GM18502 (cell line): Measurements from ENCODE around the gene KIAA1217.

ENCODE experiments used
- ATAC-seq: cut with Tn5 transposase; IDR thresholded peaks from one replicate; pipeline ENCODE4 v1.9.1; 2021; ENCODE audit warnings: mild to moderate bottlenecking; ENCODE audit not compliant: unreplicated experiment, poor library complexity

KIAA1217 gene

GRCh38 chr10:24207341-24207740 is 1.6 kb upstream of the KIAA1217 start:
- ATAC-seq: no peak

DNA sequence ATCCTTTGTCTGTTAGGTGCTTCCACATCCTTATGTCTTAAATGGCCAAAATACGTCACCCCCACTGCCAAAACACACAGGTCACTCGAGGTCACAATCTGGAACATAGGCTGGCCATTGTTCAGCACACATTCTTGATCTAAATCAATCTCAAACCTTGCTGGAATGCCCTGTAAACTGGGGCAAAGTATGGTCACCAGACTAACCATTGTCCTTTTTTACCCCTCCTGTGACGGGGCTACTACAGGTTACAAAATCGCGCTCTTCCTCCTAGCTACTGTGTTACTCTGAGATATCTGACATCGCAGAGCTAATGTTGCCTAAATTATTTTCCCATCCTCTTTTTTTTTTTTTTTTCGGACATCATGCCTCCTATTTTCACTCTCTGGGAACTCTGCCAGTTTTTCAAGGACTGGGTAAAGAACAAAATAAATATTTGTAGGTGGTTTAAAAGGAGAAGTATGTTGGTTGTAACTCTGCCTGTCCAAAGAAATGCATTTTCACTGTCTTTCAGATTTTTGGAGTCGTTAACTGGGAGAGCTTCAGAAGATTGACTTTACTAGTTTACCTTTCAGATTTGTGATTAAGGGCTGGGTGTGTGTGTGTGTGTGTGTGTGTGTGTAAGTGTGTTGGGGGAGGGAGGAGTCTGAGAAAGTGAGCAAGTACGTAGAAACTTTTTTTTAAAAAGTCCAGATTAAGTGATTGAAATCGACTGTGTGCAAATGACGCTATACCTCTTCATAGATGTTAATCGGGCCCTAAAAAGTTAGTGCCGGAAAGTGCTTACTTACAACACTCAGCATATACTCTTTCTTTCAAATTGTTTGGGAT is 942 bp upstream of the KIAA1217 start:
- ATAC-seq: no peak

DNA sequence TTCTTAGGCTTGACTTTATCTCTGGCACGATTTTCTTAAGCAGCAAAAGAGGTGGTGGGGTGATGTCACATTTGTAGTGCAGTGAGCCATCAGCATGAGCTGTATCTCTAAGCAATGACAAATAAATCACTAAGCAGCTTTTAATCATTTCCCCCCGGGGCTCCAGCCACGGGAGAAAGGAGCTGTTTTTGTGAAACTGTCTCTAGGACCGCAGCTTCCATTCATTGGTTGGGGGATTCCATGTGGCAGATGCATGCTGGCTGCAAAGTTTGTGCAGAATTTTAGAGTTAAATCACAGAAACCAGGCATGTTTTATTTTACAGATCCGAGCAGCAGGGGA is 464 bp downstream of the KIAA1217 start:
- ATAC-seq: peak; percentile 48

DNA sequence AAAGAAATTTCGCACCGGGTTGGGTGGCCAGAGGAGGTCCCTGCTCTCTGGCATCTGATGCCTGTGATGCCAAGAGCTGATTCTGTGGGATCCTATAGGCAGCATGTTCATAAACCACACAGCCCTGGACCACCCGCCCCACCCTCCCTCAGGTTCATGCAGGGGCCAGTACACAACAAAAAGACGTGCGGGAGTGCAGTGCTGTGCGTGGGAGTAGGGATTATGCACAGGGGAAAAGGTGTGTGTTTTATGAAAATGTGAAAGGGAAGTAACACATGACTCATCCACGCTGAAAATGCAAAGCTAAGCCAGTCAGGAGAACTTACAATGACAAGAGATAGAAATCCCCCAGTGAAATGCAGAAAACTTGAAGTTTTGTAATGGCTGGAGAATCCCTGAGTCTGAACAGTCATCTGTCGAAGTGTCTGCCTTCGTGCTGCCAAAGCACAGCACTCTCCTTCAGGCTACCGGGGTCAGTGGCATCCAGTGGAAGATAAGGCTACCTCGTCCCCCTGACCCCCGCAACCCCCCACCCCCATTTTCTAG is 1.1 kb downstream of the KIAA1217 start:
- peak; percentile 72 for ATAC-seq

DNA sequence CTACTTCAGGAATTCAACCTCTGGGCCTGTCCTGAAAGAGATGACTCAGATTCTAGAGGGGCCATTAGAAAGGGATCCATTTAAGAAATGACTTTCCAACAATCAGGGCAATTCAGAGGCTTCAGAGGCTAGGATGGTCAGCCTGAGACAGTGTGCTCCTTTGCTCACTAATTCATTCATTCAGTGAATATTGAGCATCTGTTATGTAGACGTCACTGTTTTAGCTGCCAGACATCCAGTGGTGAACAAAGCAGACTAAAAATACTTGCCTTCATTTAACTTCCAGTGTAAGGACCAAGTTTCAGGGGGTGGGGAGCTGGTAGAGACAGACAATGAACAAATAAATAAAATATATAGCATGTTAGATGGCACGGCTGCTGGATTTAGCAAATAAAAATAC is 1.6 kb downstream of the KIAA1217 start:
- ATAC-seq: peak; percentile 14

GRCh38 chr10:24213266-24213665 is 4.3 kb downstream of the KIAA1217 start:
- ATAC-seq: no peak

- ATAC-seq: no peak
These were observed 4.9 kb downstream of the KIAA1217 start for GRCh38 chr10:24213881-24214280.

DNA sequence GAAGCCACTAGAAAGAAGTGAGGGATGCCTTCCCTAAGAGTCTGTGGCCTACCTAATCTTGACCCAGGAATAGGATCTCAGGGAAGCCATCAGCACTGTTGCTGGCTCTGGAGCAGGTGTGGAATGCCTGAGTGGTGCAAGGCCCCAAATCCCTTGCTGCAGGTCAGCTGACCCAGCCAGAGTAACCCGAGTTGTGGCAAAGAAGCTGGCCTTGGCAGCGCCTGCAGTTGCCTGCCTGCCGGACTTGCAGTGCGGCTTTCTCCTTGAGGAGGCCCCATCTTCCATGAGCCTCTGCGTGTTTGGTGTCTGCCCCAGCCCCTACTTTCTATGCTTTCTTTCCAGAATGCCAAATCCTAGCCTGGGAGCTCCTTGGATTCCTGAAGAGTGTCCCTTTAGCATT is 5.8 kb downstream of the KIAA1217 start:
- no peak for ATAC-seq

DNA sequence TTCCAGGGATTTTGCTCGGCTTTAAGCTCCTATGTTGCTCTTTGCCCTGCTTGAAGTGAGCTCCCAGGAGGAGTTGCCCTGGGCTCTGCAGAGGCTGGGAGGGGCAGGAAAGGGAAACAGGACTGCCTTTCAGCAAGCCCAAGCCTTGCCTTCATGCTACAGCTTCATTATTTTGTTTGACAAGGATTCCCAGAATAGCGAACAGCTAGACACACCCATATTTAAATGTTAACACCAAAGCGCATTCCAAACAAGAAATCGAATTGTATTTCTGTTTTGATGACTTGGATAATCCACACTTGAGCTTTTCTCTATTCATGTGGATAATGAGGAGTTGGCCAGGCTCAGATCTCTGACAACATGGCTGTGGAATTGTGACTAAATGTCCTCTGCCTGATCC is 6.3 kb downstream of the KIAA1217 start:
- no peak for ATAC-seq

- ATAC-seq: no peak
These were observed 6.7 kb downstream of the KIAA1217 start for GRCh38 chr10:24215603-24216002.

GRCh38 chr10:24219963-24220362 is 11.0 kb downstream of the KIAA1217 start:
- no peak for ATAC-seq

GRCh38 chr10:24223341-24223740 is 14.4 kb downstream of the KIAA1217 start:
- no peak for ATAC-seq

- ATAC-seq: no peak
These were observed 15.0 kb downstream of the KIAA1217 start for GRCh38 chr10:24223953-24224352.

GRCh38 chr10:24228642-24229041 is 19.7 kb downstream of the KIAA1217 start:
- ATAC-seq: no peak

DNA sequence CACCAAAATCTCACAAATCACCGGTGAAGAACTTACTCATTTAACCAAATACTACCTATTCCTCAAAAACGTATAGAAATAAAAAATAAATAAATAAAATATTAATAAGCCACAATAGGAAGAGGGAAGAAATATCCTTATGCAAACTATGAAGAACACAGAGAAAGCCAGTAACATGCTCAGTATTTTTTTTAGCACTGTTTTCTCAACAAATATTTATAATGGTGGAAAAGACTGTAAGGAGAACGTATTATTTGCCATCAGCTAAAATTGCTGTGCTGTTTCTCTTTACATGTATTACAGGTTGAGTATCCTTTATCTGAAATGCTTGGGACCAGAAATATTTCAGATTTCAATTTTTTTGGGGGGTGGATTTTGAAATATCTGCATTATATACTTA is 21.0 kb downstream of the KIAA1217 start:
- ATAC-seq: no peak

DNA sequence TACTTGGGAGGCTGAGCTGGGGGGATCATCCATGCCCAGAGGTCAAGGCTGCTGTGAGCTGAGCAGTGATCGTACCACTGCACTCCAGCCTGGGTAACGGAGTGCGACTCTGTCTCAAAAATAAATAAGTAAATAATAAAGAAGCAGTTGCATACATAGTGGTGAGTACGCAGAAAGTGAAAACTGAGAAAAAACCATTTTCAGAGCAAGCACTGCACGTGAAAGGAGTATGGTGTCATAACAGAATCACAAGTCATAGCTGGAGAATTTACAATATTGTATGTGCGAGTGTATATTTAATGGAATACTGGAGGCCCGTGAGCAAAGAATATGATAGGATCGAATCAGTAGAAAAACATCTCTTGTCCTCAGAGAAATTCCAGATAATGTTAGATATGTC is 22.3 kb downstream of the KIAA1217 start:
- ATAC-seq: no peak

DNA sequence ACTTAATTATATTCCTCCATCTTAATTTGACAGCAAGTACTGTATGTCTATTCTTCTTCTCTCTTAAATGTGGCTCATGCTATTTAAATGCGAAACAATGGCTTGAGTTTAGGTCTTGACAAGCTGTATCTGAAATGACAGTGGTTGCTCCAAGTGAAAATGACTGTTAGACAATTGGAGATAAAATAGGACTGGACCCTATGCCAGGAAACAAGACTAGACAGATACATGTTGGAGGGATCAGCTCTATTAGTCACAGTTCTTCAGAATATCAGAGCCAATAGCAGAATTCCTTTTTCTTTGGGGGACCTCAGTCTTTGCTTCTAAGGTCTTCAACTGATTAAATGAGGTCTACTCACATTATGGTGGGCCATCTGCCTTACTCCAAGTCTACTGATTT is 25.8 kb downstream of the KIAA1217 start:
- no peak for ATAC-seq

GRCh38 chr10:24235471-24235870 is 26.5 kb downstream of the KIAA1217 start:
- ATAC-seq: no peak

- no peak for ATAC-seq
These were observed 29.0 kb downstream of the KIAA1217 start for GRCh38 chr10:24237801-24238395.

DNA sequence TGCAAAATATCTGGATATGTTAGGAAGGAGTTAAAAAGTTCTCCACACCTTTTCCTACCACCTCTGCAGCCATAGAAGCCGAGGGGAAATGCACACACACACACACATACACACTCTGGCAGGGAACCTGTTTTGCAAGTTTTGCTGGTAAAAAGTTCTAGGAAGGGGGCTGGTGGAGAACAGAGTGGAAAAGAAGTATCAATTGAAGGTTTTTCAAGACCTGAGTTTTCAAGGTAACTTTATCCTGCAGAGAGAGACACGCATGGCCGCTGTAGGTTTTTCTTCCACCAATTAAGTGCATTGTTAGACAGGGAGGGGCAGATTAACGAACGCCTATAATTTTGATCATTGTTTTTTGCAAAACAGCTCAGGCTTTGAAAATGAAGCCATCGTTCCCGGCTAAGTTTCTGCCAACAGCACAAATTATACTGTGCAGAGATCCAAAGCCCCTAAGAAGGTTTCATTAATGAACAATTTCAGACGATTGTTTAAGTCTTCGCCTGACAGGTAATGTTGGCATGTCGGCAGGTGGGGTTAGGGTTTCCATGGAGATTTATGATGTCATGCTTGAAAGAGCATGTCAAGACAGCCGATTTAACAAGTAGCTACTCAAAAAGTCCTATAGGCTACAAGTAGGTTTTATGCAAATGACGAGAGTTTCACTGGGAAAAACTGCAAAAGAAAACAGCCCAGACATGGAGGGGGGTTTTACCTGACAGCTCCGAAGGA is 29.7 kb downstream of the KIAA1217 start:
- no peak for ATAC-seq
